ENCODE data around the gene ONECUT1. TPM values are rescaled to one million over a fixed set of nuclear protein-coding genes. Genes with fewer than 3 reads are reported as not detected.

Gene ONECUT1
- total and polyA plus RNA-seq, 2 donors (not counting 3 experiments of a cell fraction or from before 2014, with no cell fraction given) = not detected

DNA sequence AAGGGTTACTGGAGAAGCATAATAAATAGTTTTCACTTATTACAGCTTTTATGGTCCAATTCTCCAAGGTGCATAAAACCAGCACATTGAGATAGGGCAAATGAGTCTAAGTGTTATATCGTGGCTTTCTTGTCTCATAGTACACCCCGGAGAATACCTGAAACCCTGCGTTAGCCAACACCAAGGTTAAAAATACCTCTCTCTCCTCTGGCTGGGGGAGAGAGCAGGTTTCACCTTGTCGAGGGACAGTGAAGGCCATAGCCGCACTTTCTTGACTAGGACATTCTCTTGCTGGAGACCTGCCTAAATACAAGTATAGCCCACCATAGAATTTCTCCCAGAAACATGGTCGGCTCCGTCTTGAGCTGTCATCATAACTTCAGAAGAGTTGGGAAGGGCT is 59.5 kb downstream of the ONECUT1 start:
- TF ChIP-seq JUN (IDR thresholded peaks at IDR 0.05; ENCODE audit: borderline replicate concordance, insufficient read depth, insufficient read length, low read depth) (no peak), GATA2 (IDR thresholded peaks at IDR 0.05; ENCODE audit: insufficient read depth, insufficient read length, low read depth, low read length) (no peak), FOS (IDR thresholded peaks at IDR 0.05; ENCODE audit: borderline replicate concordance, insufficient read depth, low read length) (no peak), POLR2A (IDR thresholded peaks at IDR 0.05; ENCODE audit: low read depth, low read length) (no peak)
- TF ChIP-seq, protein P1, sequence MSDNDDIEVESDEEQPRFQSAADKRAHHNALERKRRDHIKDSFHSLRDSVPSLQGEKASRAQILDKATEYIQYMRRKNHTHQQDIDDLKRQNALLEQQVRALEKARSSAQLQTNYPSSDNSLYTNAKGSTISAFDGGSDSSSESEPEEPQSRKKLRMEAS (IDR thresholded peaks at IDR 0.05; ENCODE audit: insufficient read depth, insufficient read length) = no peak
- intact Hi-C loops (cut with micrococcal nuclease) = loop anchor here (1.0 to 10.0 kb wide), 6 partner anchors 51 to 746 kb away; partner anchors contain the start of gene ATOSA
- Histone ChIP-seq H3K27me3 (ENCODE audit: control insufficient read depth in 2 of 2, insufficient read depth in 2 of 2, low read length in 2 of 2) (no peaks in the 10 kb centered on the region), H3K4me3 (replicated peaks in 1 of 3; ENCODE audit: insufficient read depth in 1 of 3, low read depth in 1 of 3, low read length in 3 of 3) (no peak overlapping the region), H3K9ac (replicated peaks; ENCODE audit: extremely low read depth, insufficient read depth, low read length) (no peak overlapping the region), H2AFZ (ENCODE audit: low read depth, low read length) (no peak overlapping the region), H3K4me2 (ENCODE audit: insufficient read depth, low read length) (peak overlapping the region; percentile 2), H3K4me1 (ENCODE audit: control insufficient read depth, extremely low read depth, insufficient read depth, low read length) (peaks cover 38% of the 10 kb centered on the region), H3K27ac (ENCODE audit: insufficient read depth, low read depth, low read length) (peak overlapping the region; percentile 73), H4K20me1 (replicated peaks; ENCODE audit: control insufficient read depth, extremely low read depth, insufficient read depth, low read length) (no peaks in the 10 kb centered on the region), H3K9me1 (replicated peaks; ENCODE audit: control insufficient read depth, extremely low read depth, insufficient read depth, low read length) (no peaks in the 10 kb centered on the region), H3K36me3 (ENCODE audit: control insufficient read depth in 2 of 2, extremely low read depth in 1 of 2, insufficient read depth in 2 of 2, low read length in 2 of 2) (no peaks in the 10 kb centered on the region), H3K79me2 (ENCODE audit: control insufficient read depth, insufficient read depth, low read length) (no peaks in the 10 kb centered on the region), H3K9me3 (replicated peaks; ENCODE audit: control insufficient read depth, insufficient read depth, low read length) (no peaks in the 10 kb centered on the region)
- ChIA-PET CTCF (interaction anchor here (0.7 to 3.3 kb wide), 3 partner anchors 53 to 475 kb away, joined by 3 to 14 read pairs (median 4); no protein-coding TSS in a partner anchor), POLR2A (no interaction called here)
- no peak for DNase-seq (ENCODE audit: low read depth, low spot score)
- no TSS peak for BruUV-seq (replicated peaks)
- dilution Hi-C loops (cut with MboI; ENCODE audit: extremely low pct_ligation_motif_present, low sequenced_read_pairs) = no loop called here
- FAIRE-seq = no peak

GRCh38 chr15:52730173-52730572 is 60.0 kb downstream of the ONECUT1 start:
- no TSS peak for BruUV-seq (replicated peaks)
- Histone ChIP-seq H3K9me1 (replicated peaks; ENCODE audit: control insufficient read depth, extremely low read depth, insufficient read depth, low read length) (no peaks in the 10 kb centered on the region), H3K79me2 (ENCODE audit: control insufficient read depth, insufficient read depth, low read length) (no peaks in the 10 kb centered on the region), H3K27ac (ENCODE audit: insufficient read depth, low read depth, low read length) (peak overlapping the region; percentile 73), H3K4me3 (replicated peaks in 1 of 3; ENCODE audit: insufficient read depth in 1 of 3, low read depth in 1 of 3, low read length in 3 of 3) (no peak overlapping the region), H3K4me2 (ENCODE audit: insufficient read depth, low read length) (peak overlapping the region; percentile 59), H3K4me1 (ENCODE audit: control insufficient read depth, extremely low read depth, insufficient read depth, low read length) (peaks cover 38% of the 10 kb centered on the region), H3K36me3 (ENCODE audit: control insufficient read depth in 2 of 2, extremely low read depth in 1 of 2, insufficient read depth in 2 of 2, low read length in 2 of 2) (no peaks in the 10 kb centered on the region), H2AFZ (ENCODE audit: low read depth, low read length) (no peak overlapping the region), H3K9me3 (replicated peaks; ENCODE audit: control insufficient read depth, insufficient read depth, low read length) (no peaks in the 10 kb centered on the region), H3K27me3 (ENCODE audit: control insufficient read depth in 2 of 2, insufficient read depth in 2 of 2, low read length in 2 of 2) (no peaks in the 10 kb centered on the region), H3K9ac (replicated peaks; ENCODE audit: extremely low read depth, insufficient read depth, low read length) (peak overlapping the region; percentile 3), H4K20me1 (replicated peaks; ENCODE audit: control insufficient read depth, extremely low read depth, insufficient read depth, low read length) (no peaks in the 10 kb centered on the region)
- dilution Hi-C loops (cut with MboI; ENCODE audit: extremely low pct_ligation_motif_present, low sequenced_read_pairs) = no loop called here
- POLR2A ChIA-PET = no interaction called here
- DNase-seq (ENCODE audit: low read depth, low spot score) (peak; percentile 92), FAIRE-seq (peak; percentile 55)
- TF ChIP-seq MYC (IDR thresholded peaks at IDR 0.05; ENCODE audit: low read depth, low read length) (peak; percentile 67), EZH2 (IDR thresholded peaks at IDR 0.05; ENCODE audit: borderline replicate concordance, low read depth, low read length, severe bottlenecking) (no peak), FOS (IDR thresholded peaks at IDR 0.05; ENCODE audit: borderline replicate concordance, insufficient read depth, low read length) (peak; percentile 34), CTCF (IDR thresholded peaks at IDR 0.05; ENCODE audit: extremely low read depth in 1 of 2, insufficient read depth in 1 of 2, low read depth in 1 of 2, low read length in 2 of 2) (no peak), POLR2A (IDR thresholded peaks at IDR 0.05; ENCODE audit: low read depth, low read length) (no peak), POLR2AphosphoS5 (IDR thresholded peaks at IDR 0.05; ENCODE audit: insufficient read depth, low read depth, low read length) (peak; percentile 44), JUN (IDR thresholded peaks at IDR 0.05; ENCODE audit: borderline replicate concordance, insufficient read depth, insufficient read length, low read depth) (peak; percentile 77)
- TF ChIP-seq, protein P1 (IDR thresholded peaks at IDR 0.05; ENCODE audit: insufficient read depth, insufficient read length) = peak; percentile 94
- intact Hi-C loops (cut with micrococcal nuclease) = loop anchor here (1.0 to 10.0 kb wide), 6 partner anchors 51 to 745 kb away; partner anchors contain the start of gene ATOSA
- CTCF ChIA-PET = interaction anchor here (1.3 to 3.3 kb wide), 2 partner anchors 102 to 474 kb away, joined by 3 to 14 read pairs; no protein-coding TSS in a partner anchor

All from endothelial cell of umbilical vein (primary cell).